Thyroid gland (tissue), 4 donors: ENCODE results near the gene ERVH48-1. TPM values are rescaled to one million over a fixed set of nuclear protein-coding genes. Genes with fewer than 3 reads are reported as not detected.
"Not testable (repeated sequence)": the region's sequence is repeated elsewhere in the genome, so short reads cannot be mapped to it uniquely, and the experiment has no call there.

Experiments
- DNase-seq, 2 donors: peaks; one replicate each; pipeline ENCODE4 v3.0.0-alpha.2; 2019
- H3K27ac ChIP-seq, 3 donors: fragments of 200-600 bp; sonication (generic); 1 replicate in 2 of 3; 2 replicates in 1 of 3; pipeline ENCODE4 v1.5.1; 2016 to 2019; ENCODE audit warnings: mild to moderate bottlenecking in 1 of 3, moderate library complexity in 1 of 3
- H3K27me3 ChIP-seq: fragments of 200-600 bp; sonication (generic); one replicate; pipeline ENCODE4 v1.5.1; 2019
- H3K36me3 ChIP-seq, 2 donors: fragments of 200-600 bp; sonication (generic); one replicate each; pipeline ENCODE4 v1.5.1; 2016 to 2019
- H3K4me1 ChIP-seq, 2 donors: fragments of 200-600 bp; sonication (generic); one replicate each; pipeline ENCODE4 v1.5.1; 2017 to 2019
- H3K4me3 ChIP-seq, 3 donors: fragments of 200-600 bp; sonication (generic); replicated peaks in 1 of 3; 1 replicate in 2 of 3; 2 replicates in 1 of 3; pipeline ENCODE4 v1.5.1; 2016; ENCODE audit warnings: mild to moderate bottlenecking in 1 of 3
- H3K9me3 ChIP-seq: fragments of 200-600 bp; sonication (generic); one replicate; pipeline ENCODE4 v1.5.1; 2017
- CTCF ChIP-seq, 6 experiments: fragments of 200-600 bp in 3 of 6; fragments of 450-650 bp in 3 of 6; sonication (generic) in 3 of 6; IDR thresholded peaks; one replicate each; pipeline ENCODE4 v1.5.1; 2016 to 2019; ENCODE audit warnings: antibody characterized with exemption in 6 of 6, mild to moderate bottlenecking in 2 of 6, inconsistent platforms in 1 of 6, moderate library complexity in 1 of 6
- POLR2A ChIP-seq, 2 donors: fragments of 450-650 bp; IDR thresholded peaks; one replicate each; pipeline ENCODE4 v1.6.1; 2017; ENCODE audit warnings: antibody characterized with exemption in 2 of 2, mild to moderate bottlenecking in 2 of 2, moderate library complexity in 1 of 2
- WGBS, 2 donors: methylation state at CpG; one replicate each; pipeline ENCODE4 v1.1.5; 2017; 5-methylcytosine and 5-hydroxymethylcytosine counted together
- intact Hi-C: fragments of 100-400 bp; cut with DNase I; formaldehyde crosslinking; loops from one replicate; pipeline ENCODE4 v1.15.1; 2023
- total RNA-seq, 4 donors: library from RNA; depleted of rRNA; stranded (reverse); fragments of >200 nt; gene quantifications; one replicate each; pipeline ENCODE4 v1.2.3, GENCODE V29; 2016

Gene ERVH48-1
- total RNA-seq, 4 donors from 2014 or later, result 0.22 to 0.42 TPM; not detected in 2

GRCh38 chr21:42964086-42964485, 38.7 kb upstream of the ERVH48-1 start:
- no peaks in the 10 kb centered on the region for H3K27me3 ChIP-seq
- no peak overlapping the region for H3K27ac ChIP-seq
- 77 to 86% methylated on average over 7 to 9 of the region's 9 CpGs for WGBS, 2 donors
- H3K4me1 ChIP-seq, result no peaks in the 10 kb centered on the region
- H3K9me3 ChIP-seq, result no peaks in the 10 kb centered on the region
- intact Hi-C loops, result no loop called here
- H3K4me3 ChIP-seq, result no peak overlapping the region
- no peaks in the 10 kb centered on the region for H3K36me3 ChIP-seq
- no peak for DNase-seq
- no peak for TF ChIP-seq POLR2A (IDR thresholded peaks at IDR 0.05)
- TF ChIP-seq CTCF (IDR thresholded peaks at IDR 0.05), result no peak

- H3K4me1 ChIP-seq, result peaks cover 4 to 7% of the 10 kb centered on the region in 2 donors
- intact Hi-C loops, result no loop called here
- TF ChIP-seq CTCF (IDR thresholded peaks at IDR 0.05) (no peak), POLR2A (IDR thresholded peaks at IDR 0.05) (no peak)
- no peak overlapping the region for H3K4me3 ChIP-seq
- no peaks in the 10 kb centered on the region for H3K27me3 ChIP-seq
- H3K9me3 ChIP-seq, result no peaks in the 10 kb centered on the region
- no peak for DNase-seq
- H3K36me3 ChIP-seq, result no peaks in the 10 kb centered on the region
- 81 to 82% methylated on average over 6 of the region's 6 CpGs for WGBS, 2 donors
- H3K27ac ChIP-seq, result no peak overlapping the region
These were observed 37.1 kb upstream of the ERVH48-1 start for GRCh38 chr21:42962380-42963007.

- no peak for DNase-seq
- Histone ChIP-seq H3K4me1 (peaks cover 20 to 27% of the 10 kb centered on the region in 2 donors), H3K36me3 (no peaks in the 10 kb centered on the region), H3K27ac (no peak overlapping the region), H3K4me3 (no peak overlapping the region), H3K9me3 (no peaks in the 10 kb centered on the region), H3K27me3 (no peaks in the 10 kb centered on the region)
- intact Hi-C loops, result no loop called here
- WGBS, 2 donors, result 81 to 87% methylated on average over 3 of the region's 3 CpGs
- no peak for TF ChIP-seq POLR2A (IDR thresholded peaks at IDR 0.05)
- no peak for TF ChIP-seq CTCF (IDR thresholded peaks at IDR 0.05)
These were observed 34.3 kb upstream of the ERVH48-1 start for GRCh38 chr21:42959728-42960127.

GRCh38 chr21:42958122-42958521, 32.7 kb upstream of the ERVH48-1 start:
- WGBS, 2 donors, result 82 to 87% methylated on average over 6 of the region's 6 CpGs
- H3K4me3 ChIP-seq, DNase-seq, H3K9me3 ChIP-seq, H3K27me3 ChIP-seq, H3K36me3 ChIP-seq, H3K27ac ChIP-seq, intact Hi-C loops: not testable (repeated sequence)
- peaks cover 20 to 31% of the 10 kb centered on the region in 2 donors for H3K4me1 ChIP-seq

- peak overlapping the region; percentile 27 to 97 (median 93) for H3K27ac ChIP-seq
- intact Hi-C loops, result no loop called here
- no peaks in the 10 kb centered on the region for H3K36me3 ChIP-seq
- no peaks in the 10 kb centered on the region for H3K9me3 ChIP-seq
- no peaks in the 10 kb centered on the region for H3K27me3 ChIP-seq
- H3K4me3 ChIP-seq, result no peak overlapping the region
- 79 to 82% methylated on average over 13 of the region's 13 CpGs for WGBS, 2 donors
- peak; percentile 30 to 56 for DNase-seq
- no peak for TF ChIP-seq CTCF (IDR thresholded peaks at IDR 0.05)
- peak in 1 of 2 donors; percentile 6 for TF ChIP-seq POLR2A (IDR thresholded peaks at IDR 0.05)
- peaks cover 20 to 31% of the 10 kb centered on the region in 2 donors for H3K4me1 ChIP-seq
These were observed 31.6 kb upstream of the ERVH48-1 start for GRCh38 chr21:42956824-42957630.

- WGBS, 2 donors, result 98% methylated on average over 9 of the region's 9 CpGs
- peaks cover 13 to 21% of the 10 kb centered on the region in 2 donors for H3K4me1 ChIP-seq
- DNase-seq, H3K4me3 ChIP-seq, H3K36me3 ChIP-seq, H3K27me3 ChIP-seq, intact Hi-C loops, H3K27ac ChIP-seq, H3K9me3 ChIP-seq: not testable (repeated sequence)
These were observed 25.8 kb upstream of the ERVH48-1 start for GRCh38 chr21:42951193-42951592.

- DNase-seq, H3K27ac ChIP-seq, H3K27me3 ChIP-seq, H3K36me3 ChIP-seq, H3K9me3 ChIP-seq, H3K4me3 ChIP-seq, intact Hi-C loops: not testable (repeated sequence)
- peaks cover 15 to 16% of the 10 kb centered on the region in 2 donors for H3K4me1 ChIP-seq
- WGBS, 2 donors, result 79 to 83% methylated on average over 13 of the region's 13 CpGs
These were observed 23.8 kb upstream of the ERVH48-1 start for GRCh38 chr21:42949094-42949755.
